Hematopoietic multipotent progenitor cell treated with erythropoietin and hydrocortisone succinate and interleukin-3 and kit ligand, for 4 days (in vitro differentiated cells): Measurements from ENCODE around the gene EFR3B.

Source experiments
- DNase-seq: peaks from one replicate; pipeline ENCODE4 v3.0.0-alpha.2; 2015

EFR3B gene

GRCh38 chr2:25197336-25198208 is 155.7 kb downstream of the EFR3B start:
- no peak for DNase-seq

GRCh38 chr2:25198209-25198525 is 156.3 kb downstream of the EFR3B start:
- DNase-seq = no peak

DNA sequence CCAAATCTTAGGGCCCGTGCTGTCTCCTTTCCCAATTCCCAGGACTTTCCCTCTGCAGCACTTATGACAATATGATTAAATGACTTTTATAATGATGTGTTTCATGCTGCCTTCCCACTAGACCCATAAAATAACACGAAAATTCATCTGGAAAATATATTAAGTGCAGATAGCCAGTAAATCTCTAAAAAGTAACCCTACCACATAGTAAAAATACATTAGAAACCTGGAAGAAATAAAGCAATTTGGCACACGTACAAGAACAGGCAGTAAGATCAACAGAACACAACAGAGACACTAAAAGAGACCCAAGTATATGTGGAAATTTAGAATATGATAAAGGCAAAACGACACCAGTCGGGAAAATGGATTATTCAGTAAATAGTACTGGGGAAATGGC is 156.7 kb downstream of the EFR3B start:
- DNase-seq = no peak

DNA sequence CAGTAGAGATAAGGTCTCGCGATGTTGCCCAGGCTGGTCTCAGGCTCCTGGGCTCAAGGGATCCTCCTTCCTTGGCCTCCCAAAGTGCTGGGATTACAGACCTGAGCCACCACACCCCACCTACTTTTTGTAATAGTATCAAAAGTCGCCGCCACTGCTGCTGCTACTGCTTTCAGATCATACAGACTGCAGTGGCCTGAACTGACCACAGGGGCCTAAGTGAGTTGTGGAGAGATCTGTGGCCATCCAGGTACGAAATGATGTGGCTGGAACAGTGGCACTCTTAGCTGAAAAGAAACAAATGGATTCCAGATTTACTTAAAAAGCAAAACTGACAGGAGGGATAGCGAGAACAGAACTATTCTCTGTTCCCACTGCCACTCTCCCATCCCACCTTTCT is 159.4 kb downstream of the EFR3B start:
- peak; percentile 46 for DNase-seq

GRCh38 chr2:25201794-25202193 is 159.9 kb downstream of the EFR3B start:
- no peak for DNase-seq

DNA sequence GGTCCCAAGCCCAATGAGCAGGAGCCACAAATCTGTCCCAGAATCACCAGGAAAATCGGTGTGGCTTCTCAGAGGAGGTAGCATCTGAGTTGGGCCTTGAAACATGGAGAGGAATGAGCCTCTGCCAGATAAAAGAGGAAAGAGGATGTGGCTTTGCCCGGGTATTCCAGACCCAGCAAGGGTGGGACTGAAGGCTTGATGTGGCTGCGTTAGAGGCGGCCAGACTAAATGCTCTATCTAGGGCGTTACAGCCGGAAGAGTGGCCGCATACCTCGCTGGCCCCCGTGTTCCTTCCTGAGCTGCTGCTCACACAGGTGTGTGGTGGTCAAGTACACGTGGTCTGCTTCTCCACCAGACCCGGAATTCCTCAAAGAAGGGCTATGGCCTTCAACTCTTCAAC is 160.4 kb downstream of the EFR3B start:
- peak; percentile 46 for DNase-seq

- peak; percentile 64 for DNase-seq
Observed at GRCh38 chr2:25204190-25204838, 162.4 kb downstream of the EFR3B start.

DNA sequence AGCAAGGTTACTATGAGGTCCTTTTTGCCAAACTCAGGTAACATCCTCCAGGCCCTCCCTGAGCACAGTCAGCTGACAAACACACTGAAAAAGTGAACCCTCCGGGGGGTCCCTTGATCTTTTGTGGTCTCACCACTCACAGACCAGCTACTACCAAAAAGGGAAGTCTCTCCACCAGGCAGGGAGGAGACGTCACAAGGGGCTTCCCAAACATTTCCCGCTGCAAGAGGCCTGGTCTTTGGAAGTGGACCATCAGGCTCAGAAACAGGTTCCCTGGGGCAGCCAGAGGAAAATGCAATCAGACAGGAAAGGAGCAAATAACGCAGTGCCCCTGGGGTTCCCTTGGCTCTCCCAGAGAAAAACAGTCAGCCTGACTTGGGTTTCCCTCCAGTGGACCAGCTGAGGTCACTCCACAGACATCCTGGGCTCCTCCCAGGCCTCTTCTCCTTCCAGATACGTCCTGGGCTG is 165.2 kb downstream of the EFR3B start:
- DNase-seq = peak; percentile 63
